DMS153 (cell line): ENCODE measurements around the gene ZNF37A.
"Not testable (repeated sequence)": the region's sequence is repeated elsewhere in the genome, so short reads cannot be mapped to it uniquely, and the experiment has no call there.

Experiments
- DNase-seq: peaks from one replicate; lab custom pipeline; 2025; lab: John Stamatoyannopoulos, UW

The ZNF37A gene

DNA sequence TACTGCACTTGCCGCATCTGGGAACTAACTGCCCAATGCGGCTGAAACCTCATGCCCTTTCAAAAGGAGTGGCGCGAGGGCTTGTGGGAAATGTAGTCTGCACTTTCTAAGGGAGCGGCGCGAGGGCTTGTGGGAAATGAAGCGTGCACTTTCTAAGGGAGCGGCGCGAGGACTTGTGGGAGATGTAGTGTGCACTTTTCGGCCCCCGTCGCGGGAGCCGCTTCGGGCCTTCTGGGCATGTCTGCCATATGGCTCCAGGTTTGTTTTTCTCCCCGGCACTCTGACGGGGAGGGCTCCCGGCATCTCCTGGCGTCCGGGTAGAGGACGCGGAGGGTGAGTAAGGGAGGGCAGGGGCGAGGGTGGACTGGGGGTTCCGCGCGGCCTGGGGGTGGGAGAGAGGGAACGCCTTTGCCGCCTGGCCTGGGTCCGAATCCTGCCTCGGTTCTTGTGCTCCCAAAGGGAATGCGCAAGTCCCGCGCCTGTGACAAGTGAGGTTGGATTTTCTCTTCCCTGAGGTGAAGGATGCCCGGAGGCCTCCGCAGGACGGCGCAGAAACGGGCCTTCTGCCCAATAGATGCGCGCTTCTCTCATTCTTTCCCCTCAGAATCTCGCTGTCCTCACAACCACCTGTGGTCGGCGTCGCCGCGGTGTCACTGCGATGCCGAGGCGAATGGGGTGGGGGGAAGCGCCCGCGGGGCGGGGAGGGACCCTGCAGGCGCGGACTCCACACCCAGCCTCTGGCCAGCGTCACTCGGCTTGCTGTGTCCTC, at the start of gene ZNF37A:
TSS of gene ZNF37A (plus strand) at position 180 of the 769 bp plus-strand sequence. CDS start 2,281 bp downstream, outside the sequence.
- DNase-seq = peak; percentile 79

DNA sequence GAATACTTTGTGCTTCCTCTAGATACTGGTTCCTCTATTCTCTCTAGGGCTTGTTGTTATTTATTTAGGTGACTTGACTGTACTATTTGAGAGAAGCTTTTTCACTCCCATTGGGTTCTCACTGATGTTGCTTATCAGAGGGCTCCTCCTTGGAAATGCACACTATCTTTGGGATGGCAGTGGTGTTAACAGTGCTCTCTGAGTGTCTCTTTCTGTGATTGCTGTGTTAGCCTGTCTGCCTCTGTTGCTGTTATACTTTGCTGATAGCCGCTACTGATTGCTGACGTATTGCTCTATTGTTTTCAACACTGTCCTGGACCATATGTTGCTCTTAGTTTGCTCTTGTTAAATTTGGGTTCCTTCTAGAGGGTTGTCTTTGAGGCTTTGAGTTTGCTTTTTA, 49.0 kb upstream of the ZNF37A start:
- DNase-seq = no peak

DNA sequence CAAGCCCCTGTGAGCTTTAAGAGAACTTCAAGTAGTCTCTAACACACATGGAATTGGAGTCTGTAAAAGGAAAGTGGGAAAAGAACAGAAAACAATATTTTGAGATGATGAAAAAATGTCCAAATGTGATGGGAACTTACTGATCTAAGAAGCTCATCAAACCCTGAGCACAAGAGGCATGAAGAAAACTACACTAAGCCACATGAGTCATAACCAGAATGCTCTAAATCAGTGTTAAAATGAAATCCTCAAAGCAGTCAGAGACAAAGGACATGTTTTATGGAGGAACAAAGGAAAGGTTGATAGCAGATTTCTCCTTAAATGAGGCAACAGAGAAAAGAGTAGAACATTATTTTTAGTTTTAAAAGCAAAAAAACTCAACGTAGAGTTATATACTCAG, 46.5 kb upstream of the ZNF37A start:
- no peak for DNase-seq

DNA sequence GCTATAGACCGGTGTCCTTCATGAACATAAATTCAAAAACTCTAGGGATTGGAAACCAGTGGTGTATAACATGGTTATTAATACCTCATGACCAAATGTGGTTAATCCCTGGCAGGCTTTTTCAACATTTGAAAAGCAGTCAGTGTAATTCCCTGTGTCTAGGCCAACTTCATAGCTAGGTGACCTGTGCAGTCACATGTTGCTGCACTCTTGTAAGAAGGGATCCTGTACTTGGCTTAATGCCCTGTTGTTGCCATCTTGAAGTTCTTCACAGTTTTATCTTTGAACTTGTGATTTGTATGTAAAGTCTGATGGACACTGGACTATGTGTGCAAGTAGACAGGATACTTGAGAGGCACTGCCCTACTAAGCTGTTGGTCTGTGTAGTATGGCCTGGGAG, 43.9 kb upstream of the ZNF37A start:
- DNase-seq = no peak

DNA sequence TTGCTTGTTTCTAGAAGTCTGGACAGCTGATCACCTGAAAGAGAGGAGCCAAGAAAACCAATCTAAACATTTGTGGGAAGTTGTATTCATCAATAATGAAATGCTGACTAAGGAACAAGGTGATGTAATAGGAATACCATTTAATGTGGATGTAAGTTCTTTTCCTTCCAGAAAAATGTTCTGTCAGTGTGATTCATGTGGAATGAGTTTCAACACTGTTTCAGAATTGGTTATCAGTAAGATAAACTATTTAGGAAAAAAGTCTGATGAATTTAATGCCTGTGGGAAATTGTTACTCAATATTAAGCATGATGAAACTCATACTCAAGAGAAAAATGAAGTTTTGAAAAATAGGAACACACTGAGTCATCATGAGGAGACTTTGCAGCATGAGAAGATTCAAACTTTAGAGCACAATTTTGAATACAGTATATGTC, 39.8 kb upstream of the ZNF37A start:
- no peak for DNase-seq

DNA sequence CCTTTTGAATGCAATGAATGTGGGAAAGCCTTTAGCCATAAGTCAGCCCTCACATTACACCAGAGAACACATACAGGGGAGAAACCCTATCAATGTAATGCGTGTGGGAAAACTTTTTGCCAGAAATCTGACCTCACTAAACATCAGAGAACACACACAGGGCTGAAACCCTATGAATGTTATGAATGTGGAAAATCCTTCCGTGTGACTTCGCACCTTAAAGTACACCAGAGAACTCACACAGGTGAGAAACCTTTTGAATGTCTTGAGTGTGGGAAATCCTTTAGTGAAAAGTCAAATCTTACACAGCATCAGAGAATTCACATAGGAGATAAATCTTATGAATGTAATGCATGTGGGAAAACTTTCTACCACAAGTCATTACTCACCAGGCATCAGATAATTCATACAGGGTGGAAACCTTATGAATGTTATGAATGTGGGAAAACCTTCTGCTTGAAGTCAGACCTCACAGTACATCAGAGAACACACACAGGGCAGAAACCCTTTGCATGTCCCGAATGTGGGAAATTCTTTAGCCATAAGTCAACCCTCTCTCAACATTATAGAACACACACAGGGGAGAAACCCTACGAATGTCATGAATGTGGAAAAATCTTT, 38.8 kb upstream of the ZNF37A start:
- DNase-seq = not testable (repeated sequence)

DNA sequence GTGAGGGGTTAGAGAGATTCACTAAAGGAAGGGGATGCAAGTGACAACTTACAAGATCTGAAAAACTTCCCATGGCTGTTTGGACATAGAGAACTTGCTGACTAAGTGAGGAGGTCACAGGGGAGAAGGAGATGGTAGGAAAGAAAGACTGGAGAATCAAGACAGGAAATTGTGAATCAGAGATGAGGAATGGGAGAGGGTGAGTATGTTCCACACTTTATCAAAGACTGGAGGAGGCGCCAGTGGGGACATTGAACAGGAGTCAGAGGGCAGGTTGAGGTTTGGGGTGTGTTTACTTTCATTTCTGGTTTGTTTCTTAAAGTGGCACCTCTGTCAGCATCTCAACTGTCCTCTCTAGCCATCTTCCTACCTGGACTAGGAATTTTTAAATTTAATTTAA, 24.5 kb upstream of the ZNF37A start:
- not testable (repeated sequence) for DNase-seq

DNA sequence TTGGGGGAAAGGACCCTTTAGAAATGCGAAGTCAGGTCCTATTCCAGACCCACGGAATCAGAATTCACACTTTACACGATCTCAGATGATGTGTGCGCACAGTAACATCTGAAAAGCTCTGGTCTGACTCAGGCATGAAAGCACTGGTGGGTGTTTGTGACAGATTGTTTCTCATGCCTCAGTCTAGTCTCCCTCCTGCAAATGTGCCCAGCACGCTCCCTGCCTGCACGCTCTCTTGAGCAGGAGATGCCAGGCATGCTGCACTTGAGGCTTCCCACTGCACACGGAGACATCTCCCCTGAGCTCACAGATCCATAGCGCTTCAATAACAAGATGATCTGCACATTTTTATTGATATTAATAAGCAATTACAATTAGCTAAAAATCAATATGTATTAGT, 23.6 kb upstream of the ZNF37A start:
- DNase-seq = no peak

DNA sequence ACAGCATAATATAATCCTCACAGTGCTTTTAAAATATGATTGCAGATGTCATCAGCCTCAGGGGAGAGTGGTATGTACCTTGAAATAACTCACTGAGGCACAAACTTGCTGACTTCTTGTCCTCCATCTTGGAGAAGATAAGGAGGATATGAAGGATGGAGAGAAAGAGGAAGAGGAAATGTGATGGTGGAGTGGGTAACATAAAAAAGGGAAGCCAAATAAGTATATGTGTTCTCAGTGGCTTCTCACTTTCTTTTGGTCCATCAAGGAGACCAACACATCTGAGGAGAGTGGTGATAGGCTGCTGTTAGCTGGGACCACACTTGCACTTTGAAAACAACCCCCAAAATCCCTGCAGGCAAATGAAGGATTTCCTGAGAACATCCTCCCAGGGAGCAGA, 21.6 kb upstream of the ZNF37A start:
- no peak for DNase-seq

DNA sequence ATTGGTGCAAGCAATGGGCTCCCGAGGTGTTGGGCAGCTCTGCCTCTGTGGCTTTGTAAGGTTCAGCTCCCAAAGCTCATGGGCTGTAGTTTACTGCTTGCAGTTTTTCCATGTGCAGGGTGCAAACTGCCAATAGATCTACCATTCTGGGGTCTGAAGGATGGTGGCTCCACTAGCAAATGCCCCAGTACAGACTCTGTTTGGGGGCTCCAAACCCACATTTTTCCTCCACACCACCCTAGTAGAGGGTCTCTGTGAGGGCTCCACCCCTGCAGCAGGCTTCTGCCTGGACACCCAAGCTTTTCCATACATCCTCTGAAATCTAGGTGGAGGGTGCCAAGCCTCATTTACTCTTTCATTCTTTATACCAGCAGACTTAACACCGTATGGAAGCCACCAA, 17.4 kb upstream of the ZNF37A start:
- DNase-seq = no peak

DNA sequence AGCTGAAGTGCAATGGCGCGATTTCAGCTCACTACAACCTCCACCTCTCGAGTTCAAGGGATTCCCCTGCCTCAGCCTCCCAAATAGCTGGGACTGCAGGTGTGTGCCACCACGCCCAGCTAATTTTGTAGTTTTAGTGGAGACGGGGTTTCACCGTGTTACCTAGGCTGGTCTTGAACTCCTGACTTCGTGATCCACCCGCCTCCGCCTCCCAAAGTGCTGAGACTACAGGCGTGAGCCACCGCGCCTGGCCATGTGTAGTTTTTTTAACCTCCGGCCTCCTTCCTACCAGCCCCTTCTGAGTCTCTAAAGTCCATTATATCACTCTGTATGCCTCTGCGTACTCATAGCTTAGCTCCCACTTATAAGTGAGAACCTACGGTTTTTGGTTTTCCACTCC, 819 bp upstream of the ZNF37A start:
- not testable (repeated sequence) for DNase-seq

DNA sequence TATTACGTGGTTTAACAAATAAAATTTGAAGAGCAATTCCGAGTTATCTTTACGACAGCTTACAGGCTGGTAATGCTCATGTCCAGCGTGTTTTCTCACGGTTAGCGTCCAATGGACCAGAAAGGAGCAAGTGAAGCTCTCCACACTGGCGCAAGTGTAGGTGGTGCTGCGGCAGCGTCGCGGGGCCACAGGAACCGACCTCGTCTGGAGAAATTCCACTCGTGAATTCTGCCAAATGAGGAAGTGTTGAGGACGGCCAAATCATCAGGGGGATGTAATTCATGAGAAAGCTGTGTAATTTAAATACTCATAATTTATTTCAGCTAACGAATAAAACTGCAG, 350 bp upstream of the ZNF37A start:
- no peak for DNase-seq

DNA sequence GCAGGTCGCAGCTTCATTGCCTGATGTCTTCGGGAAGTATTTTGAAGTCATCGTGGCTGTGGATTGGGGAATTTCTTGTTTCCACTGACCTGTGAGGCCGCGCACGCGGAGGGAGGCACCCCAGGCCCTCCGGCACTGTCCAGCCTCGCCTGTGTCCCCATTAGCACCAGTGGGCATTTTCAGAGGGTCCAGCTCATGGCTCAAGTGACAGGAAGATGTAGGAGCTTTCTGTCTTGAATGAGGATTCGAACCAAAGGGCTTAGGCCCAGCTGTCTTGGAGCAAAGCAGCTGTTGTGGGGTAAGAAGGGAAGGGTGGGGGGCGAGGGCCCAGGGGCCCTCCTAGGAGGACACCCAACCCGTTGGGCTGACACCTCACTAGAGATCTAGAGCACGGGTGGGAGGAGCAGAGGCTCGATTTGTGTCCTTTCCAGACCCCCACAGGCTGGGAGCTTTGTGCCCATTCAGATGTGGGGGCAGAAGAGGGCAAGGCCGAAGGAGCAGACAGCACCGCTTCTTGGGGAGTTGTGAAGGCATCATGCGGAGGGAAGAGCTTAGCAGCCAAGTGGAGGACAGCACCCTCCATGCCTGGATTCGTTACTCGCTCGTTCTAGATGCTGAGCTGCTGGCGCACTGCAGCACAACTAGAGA, 914 bp downstream of the ZNF37A start:
- DNase-seq = no peak

DNA sequence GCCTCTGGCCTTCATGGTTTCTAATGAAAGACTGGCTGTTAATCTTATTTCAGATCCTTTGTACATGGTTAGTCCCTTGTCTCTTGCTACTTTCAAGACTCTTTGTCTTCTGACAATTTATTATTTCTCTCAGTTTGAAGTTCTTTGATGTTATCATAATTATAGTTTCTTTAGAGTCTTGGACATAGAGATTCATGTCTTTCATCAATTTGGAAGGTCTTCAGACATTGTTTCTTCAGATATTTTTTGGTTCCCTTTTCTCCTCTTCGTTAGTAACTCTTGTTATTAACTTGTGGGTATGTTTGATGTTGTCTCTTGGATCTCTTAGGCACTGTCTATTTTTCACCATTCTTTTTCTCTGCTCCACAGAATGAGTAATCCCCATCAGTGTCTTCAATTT, 8.7 kb downstream of the ZNF37A start:
- no peak for DNase-seq

DNA sequence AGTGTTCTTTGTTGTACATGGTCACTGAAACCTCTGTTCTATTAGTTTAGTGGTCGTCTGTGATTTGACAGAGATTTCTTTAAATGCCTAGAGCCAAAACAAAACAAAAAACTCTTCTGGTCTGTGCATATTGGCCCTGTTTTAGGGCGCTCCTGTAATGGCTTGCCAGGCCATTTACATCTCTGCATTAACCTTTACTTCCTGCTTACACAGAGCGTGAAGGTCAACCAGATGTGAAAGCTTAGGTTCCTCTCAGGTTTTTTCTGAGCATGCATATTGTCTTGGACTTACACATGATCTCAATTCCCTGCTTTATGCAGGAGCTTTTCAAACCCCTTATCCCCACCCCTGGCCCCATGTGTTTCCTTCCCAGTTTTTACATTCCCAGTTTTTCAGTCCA, 9.6 kb downstream of the ZNF37A start:
- DNase-seq = no peak

DNA sequence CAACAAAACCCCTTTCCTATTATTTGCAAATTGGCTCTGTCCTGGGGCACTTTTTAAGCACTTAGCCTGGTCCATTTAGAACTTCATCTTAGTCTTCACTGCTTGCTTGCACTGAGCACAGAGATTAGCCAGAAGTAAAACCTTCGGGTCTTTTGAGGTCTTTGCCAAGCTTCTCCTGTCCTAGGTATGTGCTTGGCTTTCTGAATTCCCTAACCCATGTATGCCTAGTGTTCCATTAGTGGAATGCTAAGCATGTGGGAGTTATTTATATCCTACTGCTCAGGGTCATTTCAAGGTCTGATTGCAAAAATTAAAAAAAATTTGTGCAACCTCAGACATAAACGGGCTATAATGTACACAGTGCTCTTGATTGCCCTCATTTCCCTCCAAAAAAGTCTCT, 18.0 kb downstream of the ZNF37A start:
- no peak for DNase-seq

DNA sequence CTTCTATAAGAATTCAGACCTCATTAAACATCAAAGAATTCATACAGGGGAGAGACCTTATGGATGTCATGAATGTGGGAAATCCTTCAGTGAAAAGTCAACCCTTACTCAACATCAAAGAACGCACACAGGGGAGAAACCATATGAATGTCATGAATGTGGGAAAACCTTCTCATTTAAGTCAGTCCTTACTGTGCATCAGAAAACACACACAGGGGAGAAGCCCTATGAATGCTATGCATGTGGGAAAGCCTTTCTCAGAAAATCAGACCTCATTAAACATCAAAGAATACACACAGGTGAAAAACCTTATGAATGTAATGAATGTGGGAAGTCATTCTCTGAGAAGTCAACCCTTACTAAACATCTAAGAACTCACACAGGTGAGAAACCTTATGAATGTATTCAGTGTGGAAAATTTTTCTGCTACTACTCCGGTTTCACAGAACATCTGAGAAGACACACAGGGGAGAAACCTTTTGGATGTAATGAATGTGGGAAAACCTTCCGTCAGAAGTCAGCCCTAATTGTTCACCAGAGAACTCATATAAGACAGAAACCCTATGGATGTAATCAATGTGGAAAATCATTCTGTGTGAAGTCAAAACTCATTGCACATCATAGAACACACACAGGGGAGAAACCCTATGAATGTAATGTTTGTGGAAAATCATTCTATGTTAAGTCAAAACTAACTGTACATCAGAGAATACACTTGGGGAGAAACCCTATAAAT, 24.1 kb downstream of the ZNF37A start:
- DNase-seq = no peak

DNA sequence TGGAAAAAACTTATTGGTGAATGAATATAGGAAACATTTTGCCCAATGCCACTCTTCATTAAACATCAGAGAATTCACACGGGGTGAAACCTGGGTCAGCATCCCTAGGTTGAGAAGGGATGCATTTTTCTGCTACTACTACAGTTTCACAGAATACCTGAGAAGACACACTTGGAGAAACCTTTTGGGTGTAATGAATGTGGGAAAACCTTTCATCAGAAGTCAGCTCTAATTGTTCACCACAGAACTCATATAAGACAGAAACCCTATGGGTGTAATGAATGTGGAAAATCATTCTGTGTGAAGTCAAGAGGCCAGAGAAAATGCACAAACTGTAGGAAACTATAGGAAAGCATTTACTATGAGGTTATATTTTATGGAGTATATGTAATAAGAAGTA, 24.9 kb downstream of the ZNF37A start:
- no peak for DNase-seq

DNA sequence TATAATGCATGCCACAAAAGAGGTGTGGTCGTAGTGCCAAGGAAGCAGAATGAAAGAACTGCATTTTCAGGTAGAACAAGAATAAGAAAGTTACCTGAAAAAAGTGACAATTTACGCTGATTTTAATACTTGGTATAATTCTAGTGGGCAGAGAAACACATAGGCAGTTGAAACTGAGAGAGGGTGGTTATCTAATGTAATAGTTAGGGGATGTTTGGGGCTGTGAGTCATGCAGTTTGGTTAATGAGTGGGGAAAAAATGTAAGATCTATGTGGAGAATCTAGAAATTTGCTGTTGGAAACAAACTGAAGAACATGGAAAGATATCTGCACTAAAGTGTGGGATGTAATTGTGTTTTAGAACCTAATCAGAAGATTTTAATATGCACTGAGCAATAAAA, 33.7 kb downstream of the ZNF37A start:
- DNase-seq = no peak

DNA sequence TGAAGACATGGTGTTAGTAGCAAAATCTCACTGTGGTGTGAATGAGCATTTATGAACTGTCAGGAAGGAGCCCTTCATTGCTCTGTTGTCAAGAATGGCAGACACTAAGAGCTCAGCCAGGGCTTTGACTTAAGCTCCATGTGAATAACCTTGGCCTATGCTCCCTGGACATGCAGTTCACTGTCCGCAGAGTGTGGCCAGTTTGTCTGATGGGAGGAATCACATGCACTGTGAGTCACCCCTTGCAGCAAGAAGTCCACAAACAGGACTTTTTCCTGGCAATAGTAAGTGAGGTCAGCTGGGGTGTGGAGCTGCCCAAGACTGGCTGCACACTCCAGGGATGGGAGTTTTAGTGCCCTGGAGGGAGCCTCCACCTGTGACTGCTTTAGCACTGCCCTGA, 49.5 kb downstream of the ZNF37A start:
- no peak for DNase-seq

DNA sequence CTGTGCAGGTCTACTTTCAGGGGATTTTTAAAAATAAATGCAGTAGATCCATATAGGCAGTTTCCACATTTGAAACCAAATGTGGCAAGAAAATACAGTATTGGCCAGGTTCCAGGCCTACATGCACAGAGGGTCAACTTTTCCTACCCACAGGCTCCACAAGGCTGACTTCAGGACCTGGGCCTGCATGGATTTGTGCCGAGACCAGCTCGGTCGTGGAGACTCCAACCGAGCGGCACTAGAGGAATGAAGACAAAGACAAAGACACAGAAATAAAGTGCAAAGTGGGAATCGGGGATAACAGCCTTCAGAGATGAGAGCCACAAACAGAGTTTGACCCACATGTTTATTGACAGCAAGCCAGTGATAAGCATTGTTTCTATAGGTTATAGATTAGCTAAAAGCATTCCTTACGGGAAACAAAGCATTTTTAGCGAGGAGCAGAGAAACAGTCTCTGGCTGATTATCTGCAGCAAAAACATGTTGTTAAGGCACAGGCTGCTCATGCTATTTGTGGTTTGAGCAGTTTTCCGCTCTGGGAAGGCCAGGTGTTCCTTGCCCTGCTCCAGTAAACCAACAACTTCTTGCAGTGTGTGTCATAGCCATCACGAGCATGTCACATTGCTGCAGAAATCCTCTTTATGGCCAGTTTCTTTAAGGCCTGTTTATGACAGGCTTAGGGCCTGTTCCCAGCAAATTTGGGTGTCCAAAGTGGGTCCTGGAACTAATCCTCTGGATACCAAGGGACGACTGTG, 52.6 kb downstream of the ZNF37A start:
- no peak for DNase-seq

DNA sequence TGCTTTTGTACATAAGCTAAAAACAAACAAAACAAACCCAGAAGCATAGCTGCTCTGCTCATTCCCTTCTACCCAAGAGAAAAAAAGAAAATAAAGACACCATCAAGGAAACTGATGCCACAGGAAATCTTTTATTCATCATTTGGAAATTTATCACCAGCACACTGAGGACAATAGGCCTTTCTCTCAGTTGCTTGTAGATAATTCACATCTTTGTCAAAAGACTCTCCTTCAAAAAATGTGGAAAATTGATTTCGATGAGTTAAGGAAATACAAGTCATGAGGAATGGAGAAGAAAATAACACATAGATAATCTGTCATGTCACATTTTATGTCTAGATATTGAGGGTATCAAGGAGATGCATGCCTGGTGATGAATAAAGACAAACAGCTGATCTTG, 53.5 kb downstream of the ZNF37A start:
- no peak for DNase-seq
